ENCODE data around the gene APOA1.
"Not testable (repeated sequence)": the region's sequence is repeated elsewhere in the genome, so short reads cannot be mapped to it uniquely, and the experiment has no call there.

The APOA1 gene

GRCh38 chr11:116813170-116813569 lies 24.3 kb downstream of the APOA1 start:
- in situ Hi-C loops (cut with HindIII; ENCODE audit: low sequenced_read_pairs) = no loop called here
- DNase-seq (ENCODE audit: low read depth) = no peak
- H3K4me3 ChIP-seq (ENCODE audit: low read depth, low read length) = no peak overlapping the region
- TF ChIP-seq CTCF (IDR thresholded peaks at IDR 0.05; ENCODE audit: low read depth, low read length, missing control alignments) = no peak

DNA sequence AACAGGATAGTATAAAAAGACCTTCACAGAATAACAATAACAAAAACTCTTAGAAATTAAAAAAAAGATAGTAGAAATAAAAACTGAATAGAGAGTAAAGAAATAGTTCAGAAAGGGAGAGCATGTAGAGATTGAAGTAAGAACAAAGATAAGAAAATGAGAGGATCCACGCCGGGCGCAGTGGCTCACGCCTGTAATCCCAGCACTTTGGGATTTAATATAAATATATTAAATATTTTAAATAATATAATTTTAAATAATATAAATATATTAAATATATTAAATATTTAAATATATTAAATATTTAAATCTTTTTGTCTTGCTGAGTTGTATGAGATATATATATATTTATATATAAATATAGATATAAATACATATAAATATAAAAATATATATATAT lies 25.3 kb downstream of the APOA1 start:
- TF ChIP-seq CTCF (IDR thresholded peaks at IDR 0.05; ENCODE audit: low read depth, low read length, missing control alignments) = no peak
- in situ Hi-C loops (cut with HindIII; ENCODE audit: low sequenced_read_pairs) = no loop called here
- no peak overlapping the region for H3K4me3 ChIP-seq (ENCODE audit: low read depth, low read length)
- DNase-seq (ENCODE audit: low read depth) = no peak

DNA sequence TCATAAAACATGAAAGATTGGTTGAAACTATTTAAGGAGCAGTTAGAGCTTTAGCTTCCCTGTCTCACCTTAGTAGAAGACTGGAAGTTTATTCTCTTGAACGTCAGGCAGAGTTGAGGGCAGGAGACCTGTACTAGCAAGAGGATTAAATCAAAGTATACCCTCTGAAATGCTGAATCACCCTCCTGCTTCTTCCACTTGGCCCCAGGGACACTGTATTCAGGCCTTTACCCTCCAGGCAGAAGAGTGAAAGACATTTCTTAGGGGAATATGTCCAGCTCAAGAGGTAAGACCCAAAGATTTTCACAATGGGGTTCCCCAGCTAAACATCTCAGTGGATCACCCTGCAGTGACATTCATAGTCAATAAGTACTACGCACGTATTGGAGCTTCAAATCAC lies 26.2 kb downstream of the APOA1 start:
- in situ Hi-C loops (cut with HindIII; ENCODE audit: low sequenced_read_pairs) = no loop called here
- TF ChIP-seq CTCF (IDR thresholded peaks at IDR 0.05; ENCODE audit: low read depth, low read length, missing control alignments) = no peak
- no peak overlapping the region for H3K4me3 ChIP-seq (ENCODE audit: low read depth, low read length)

DNA sequence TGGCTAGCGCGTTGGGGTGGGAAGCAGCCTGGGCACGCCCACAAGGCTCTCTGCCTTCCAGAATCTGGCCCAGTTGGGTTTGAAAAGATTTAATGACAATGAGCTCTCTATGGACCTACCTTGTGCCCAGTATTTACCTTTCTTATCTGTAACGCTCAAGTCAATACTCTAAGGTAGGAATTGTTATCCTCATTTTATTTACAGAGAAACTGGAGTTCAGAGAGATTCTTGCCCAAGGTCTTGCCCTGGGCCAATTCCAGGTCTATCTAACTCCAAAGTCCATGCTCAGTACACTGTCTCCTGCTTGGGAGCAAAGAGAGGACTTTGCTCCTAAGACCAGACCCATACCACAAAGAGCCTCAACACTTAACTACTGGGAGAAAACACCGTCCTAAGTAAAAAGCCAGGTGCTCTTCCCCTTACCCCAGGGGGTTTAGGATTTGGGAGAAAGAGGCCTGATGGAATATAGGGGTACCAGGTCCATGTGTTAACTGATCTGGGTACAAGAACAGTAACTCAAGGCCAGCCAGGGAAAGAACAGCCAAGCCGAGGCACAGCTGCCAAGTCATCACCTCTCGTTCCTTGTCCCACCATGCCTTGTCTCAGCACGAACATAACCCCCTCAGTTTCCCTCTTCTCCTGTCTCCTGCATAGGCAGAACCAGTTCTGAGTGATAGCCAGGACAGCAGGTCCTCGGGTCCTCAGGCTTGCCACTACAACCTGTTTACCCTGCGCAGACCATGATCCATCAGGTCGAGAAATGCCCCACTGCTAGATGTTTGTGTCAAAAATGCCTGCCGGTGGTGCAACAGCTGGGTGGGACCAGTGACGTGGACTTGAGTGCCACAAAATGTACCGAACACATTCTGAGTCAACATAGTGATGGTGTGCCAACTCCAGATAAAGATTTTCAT lies 28.9 kb downstream of the APOA1 start:
- in situ Hi-C loops (cut with HindIII; ENCODE audit: low sequenced_read_pairs) = no loop called here
- no peak overlapping the region for H3K4me3 ChIP-seq (ENCODE audit: low read depth, low read length)
- DNase-seq (ENCODE audit: low read depth) = no peak
- no peak for TF ChIP-seq CTCF (IDR thresholded peaks at IDR 0.05; ENCODE audit: low read depth, low read length, missing control alignments)

More for the DNA sequence above, 26.2 kb downstream of the APOA1 start:
- DNase-seq (ENCODE audit: low read depth) = no peak

GRCh38 chr11:116807601-116808261 lies 29.7 kb downstream of the APOA1 start:
- TF ChIP-seq CTCF (IDR thresholded peaks at IDR 0.05; ENCODE audit: low read depth, low read length, missing control alignments) = no peak
- in situ Hi-C loops (cut with HindIII; ENCODE audit: low sequenced_read_pairs) = no loop called here
- DNase-seq (ENCODE audit: low read depth) = no peak
- H3K4me3 ChIP-seq (ENCODE audit: low read depth, low read length) = no peak overlapping the region

DNA sequence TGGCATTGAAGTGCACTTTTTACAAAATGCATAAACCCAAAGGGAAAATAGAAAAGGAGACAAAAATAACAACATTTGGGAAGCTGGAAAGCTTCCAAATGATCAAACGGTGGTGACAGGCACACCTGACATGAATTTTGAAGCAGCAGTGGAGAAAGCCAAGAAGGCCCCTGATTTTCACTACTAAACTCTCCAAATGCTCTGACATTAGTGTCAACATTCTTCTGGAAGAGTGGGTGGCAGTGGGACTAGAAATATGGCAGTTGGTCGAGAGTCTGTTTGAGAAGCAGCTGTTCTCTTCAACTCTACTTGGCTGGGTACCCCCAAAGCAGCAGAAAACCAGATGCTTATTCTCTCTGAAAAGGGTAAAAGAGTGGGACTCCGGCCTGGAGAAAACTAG lies 33.4 kb downstream of the APOA1 start:
- TF ChIP-seq CTCF (IDR thresholded peaks at IDR 0.05; ENCODE audit: low read depth, low read length, missing control alignments) = no peak
- DNase-seq (ENCODE audit: low read depth) = no peak
- in situ Hi-C loops (cut with HindIII; ENCODE audit: low sequenced_read_pairs) = no loop called here
- no peak overlapping the region for H3K4me3 ChIP-seq (ENCODE audit: low read depth, low read length)

DNA sequence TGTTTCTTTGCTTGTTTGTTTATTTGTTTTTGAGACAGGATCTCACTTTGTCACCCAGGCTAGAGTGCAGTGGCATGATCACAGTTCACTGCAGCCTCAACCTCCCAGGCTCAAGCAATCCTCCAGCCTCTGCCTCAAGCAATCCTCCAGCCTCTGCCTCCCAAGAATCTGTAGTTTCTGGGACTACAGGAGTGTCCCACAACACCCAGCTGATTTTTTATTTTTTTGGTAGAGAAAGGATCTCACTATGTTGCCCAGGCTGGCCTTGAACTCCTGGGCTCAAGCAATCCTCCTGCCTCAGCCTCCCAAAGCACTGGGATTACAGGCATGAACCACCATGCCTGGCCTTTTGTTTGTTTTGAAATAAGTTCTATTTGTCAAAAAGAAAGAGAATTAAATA lies 35.8 kb downstream of the APOA1 start:
- DNase-seq (ENCODE audit: low read depth); in situ Hi-C loops (cut with HindIII; ENCODE audit: low sequenced_read_pairs): not testable (repeated sequence)

More for the DNA sequence above, 35.8 kb downstream of the APOA1 start:
- H3K4me3 ChIP-seq (ENCODE audit: low read depth, low read length) = not testable (repeated sequence)

All from astrocyte of the cerebellum (primary cell).